HK-2 (cell line): ENCODE measurements around the gene RPS6KA1.
"Not testable (repeated sequence)": the region's sequence is repeated elsewhere in the genome, so short reads cannot be mapped to it uniquely, and the experiment has no call there.

Source experiments
- DNase-seq: peaks from one replicate; pipeline ENCODE4 v3.0.0-alpha.2; 2018; ENCODE audit not compliant: unreplicated experiment

The RPS6KA1 gene

GRCh38 chr1:26529655-26530409 lies at the start of gene RPS6KA1:
Gene RPS6KA1 (plus strand): TSS chr1:26529761. CDS start chr1:26529921, 160 bp downstream.
- DNase-seq: peak; percentile 66

GRCh38 chr1:26482921-26483320 lies 46.6 kb upstream of the RPS6KA1 start:
- DNase-seq: no peak

- DNase-seq: no peak
These were observed 45.6 kb upstream of the RPS6KA1 start for GRCh38 chr1:26483980-26484379.

- DNase-seq: no peak
These were observed 39.4 kb upstream of the RPS6KA1 start for GRCh38 chr1:26490155-26490554.

GRCh38 chr1:26493267-26493666 lies 36.3 kb upstream of the RPS6KA1 start:
- no peak for DNase-seq

- no peak for DNase-seq
These were observed 35.6 kb upstream of the RPS6KA1 start for GRCh38 chr1:26493938-26494337.

GRCh38 chr1:26496861-26497260 lies 32.7 kb upstream of the RPS6KA1 start:
- no peak for DNase-seq

GRCh38 chr1:26498894-26499293 lies 30.7 kb upstream of the RPS6KA1 start:
- DNase-seq: no peak

- peak; percentile 94 for DNase-seq
These were observed 28.9 kb upstream of the RPS6KA1 start for GRCh38 chr1:26500488-26501175.

GRCh38 chr1:26510711-26511110 lies 18.9 kb upstream of the RPS6KA1 start:
- DNase-seq: peak; percentile 47

- not testable (repeated sequence) for DNase-seq
These were observed 13.7 kb upstream of the RPS6KA1 start for GRCh38 chr1:26515836-26516235.

- DNase-seq: no peak
These were observed 12.4 kb upstream of the RPS6KA1 start for GRCh38 chr1:26516987-26517765.

- no peak for DNase-seq
These were observed 11.9 kb upstream of the RPS6KA1 start for GRCh38 chr1:26517766-26518049.

- no peak for DNase-seq
These were observed 11.2 kb upstream of the RPS6KA1 start for GRCh38 chr1:26518355-26518754.

- DNase-seq: no peak
These were observed 9.2 kb upstream of the RPS6KA1 start for GRCh38 chr1:26520339-26520738.

GRCh38 chr1:26521669-26522030 lies 7.9 kb upstream of the RPS6KA1 start:
- no peak for DNase-seq

GRCh38 chr1:26522073-26522472 lies 7.5 kb upstream of the RPS6KA1 start:
- DNase-seq: no peak

- no peak for DNase-seq
These were observed 5.4 kb upstream of the RPS6KA1 start for GRCh38 chr1:26524181-26524580.

GRCh38 chr1:26526287-26526686 lies 3.3 kb upstream of the RPS6KA1 start:
- no peak for DNase-seq

GRCh38 chr1:26529405-26529654 lies 231 bp upstream of the RPS6KA1 start:
- no peak for DNase-seq

- no peak for DNase-seq
These were observed 891 bp downstream of the RPS6KA1 start for GRCh38 chr1:26530410-26530894.

GRCh38 chr1:26530895-26531598 lies 1.5 kb downstream of the RPS6KA1 start:
- DNase-seq: peak; percentile 90
